ENCODE results near the gene JOSD1.
A peak's percentile ranks its signal among the peaks of the same experiment; 100 is the strongest.

Gene JOSD1

DNA sequence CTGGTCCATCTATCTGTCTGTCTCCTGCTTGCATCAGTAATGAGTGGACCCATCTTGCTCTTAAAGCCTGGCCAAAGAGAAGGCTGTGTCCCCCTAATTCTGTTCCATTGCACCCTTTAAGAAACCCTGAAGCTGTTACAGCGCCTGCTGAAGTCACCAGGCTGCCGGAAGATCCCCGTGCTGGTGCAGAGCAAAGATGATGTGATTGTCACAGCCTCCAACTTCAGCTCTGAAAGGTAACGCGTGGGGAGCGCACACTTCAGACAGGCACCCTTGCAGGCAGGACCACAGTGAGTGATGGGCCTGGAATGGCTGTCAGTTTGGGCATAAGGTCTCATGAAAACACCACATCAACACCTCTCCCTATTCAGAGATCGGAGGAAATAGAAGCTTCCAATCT, 23.4 kb upstream of the JOSD1 start:
- no peak overlapping the region for H3K27ac ChIP-seq
- TF ChIP-seq, protein P1, sequence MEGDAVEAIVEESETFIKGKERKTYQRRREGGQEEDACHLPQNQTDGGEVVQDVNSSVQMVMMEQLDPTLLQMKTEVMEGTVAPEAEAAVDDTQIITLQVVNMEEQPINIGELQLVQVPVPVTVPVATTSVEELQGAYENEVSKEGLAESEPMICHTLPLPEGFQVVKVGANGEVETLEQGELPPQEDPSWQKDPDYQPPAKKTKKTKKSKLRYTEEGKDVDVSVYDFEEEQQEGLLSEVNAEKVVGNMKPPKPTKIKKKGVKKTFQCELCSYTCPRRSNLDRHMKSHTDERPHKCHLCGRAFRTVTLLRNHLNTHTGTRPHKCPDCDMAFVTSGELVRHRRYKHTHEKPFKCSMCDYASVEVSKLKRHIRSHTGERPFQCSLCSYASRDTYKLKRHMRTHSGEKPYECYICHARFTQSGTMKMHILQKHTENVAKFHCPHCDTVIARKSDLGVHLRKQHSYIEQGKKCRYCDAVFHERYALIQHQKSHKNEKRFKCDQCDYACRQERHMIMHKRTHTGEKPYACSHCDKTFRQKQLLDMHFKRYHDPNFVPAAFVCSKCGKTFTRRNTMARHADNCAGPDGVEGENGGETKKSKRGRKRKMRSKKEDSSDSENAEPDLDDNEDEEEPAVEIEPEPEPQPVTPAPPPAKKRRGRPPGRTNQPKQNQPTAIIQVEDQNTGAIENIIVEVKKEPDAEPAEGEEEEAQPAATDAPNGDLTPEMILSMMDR (conservative IDR thresholded peaks at IDR 0.05; ENCODE audit: low read depth), result no peak
- POLR2A ChIA-PET (ENCODE audit: low non-redundant PET), result no interaction called here
- CTCF ChIA-PET, result no interaction called here
- no peak for DNase-seq (ENCODE audit: low spot score)

DNA sequence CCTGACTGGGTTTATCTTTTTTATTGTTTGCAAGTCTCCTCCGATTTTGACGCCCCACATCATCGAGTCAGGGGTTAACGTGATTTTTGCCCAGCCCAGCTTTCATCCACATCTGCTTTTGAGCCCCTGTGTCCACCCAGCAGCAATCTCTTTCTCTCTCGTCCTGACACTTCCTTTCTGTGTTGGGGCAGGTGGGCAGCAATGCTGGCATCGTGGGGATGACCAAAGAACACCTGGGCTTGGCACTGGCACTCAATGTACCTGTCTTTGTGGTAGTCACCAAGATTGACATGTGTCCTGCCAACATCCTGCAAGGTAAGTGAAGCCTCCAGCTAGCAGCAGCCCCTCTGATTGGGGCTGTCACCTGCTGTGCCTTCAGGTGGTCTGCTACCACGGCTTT, 20.8 kb upstream of the JOSD1 start:
- POLR2A ChIA-PET (ENCODE audit: low non-redundant PET), result no interaction called here
- DNase-seq (ENCODE audit: low spot score), result no peak
- H3K27ac ChIP-seq, result no peak overlapping the region
- TF ChIP-seq, protein P1 (conservative IDR thresholded peaks at IDR 0.05; ENCODE audit: low read depth), result no peak
- CTCF ChIA-PET, result no interaction called here

DNA sequence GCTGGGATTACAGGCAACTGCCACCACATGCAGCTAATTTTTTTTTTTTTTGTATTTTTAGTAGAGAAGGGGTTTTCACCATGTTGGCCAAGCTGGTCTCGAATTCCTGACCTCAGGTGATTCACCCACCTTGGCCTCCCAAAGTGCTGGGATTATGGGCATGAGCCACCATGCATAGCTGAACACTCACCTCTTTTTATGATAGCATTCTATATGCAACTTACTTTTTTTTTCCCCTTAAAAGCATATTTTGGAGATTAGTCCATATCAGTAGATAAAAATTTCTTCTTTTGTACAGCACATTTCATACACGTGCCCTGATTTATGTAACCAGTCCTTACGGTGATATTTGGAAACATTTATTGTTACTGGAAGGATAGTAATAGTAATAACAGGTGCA, 19.6 kb upstream of the JOSD1 start:
- H3K27ac ChIP-seq, result 0 out of 2 replicates have a peak overlapping the region, but pooled peaks have one; percentile 11
- TF ChIP-seq, protein P1 (conservative IDR thresholded peaks at IDR 0.05; ENCODE audit: low read depth), result no peak
- ChIA-PET POLR2A (ENCODE audit: low non-redundant PET) (no interaction called here), CTCF (interaction anchor here (1.0 kb wide), 1 partner anchor 46 kb away, joined by 3 read pairs; no protein-coding TSS in a partner anchor)
- DNase-seq (ENCODE audit: low spot score), result no peak

DNA sequence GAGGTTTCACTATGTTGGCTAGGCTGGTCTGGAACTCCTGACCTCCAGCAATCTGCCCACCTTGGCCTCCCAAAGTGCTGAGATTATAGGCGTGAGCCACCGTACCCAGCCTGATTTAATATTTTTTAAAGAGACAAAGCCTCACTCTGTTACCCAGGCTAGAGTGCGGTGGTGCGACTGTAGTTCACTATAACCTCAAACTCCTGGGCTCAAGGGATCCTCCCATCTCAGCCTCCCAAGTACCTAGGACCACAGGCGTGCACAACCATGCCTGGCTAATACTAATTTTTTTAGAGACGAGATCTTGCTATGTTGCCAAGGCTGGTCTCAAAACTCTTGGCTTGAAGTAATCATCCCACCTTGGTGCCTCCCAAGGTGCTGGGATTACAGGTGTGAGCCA, 18.5 kb upstream of the JOSD1 start:
- ChIA-PET CTCF (no interaction called here), POLR2A (ENCODE audit: low non-redundant PET) (interaction anchor here (0.6 kb wide), 1 partner anchor 204 kb away, joined by 6 read pairs; no protein-coding TSS in a partner anchor)
- DNase-seq (ENCODE audit: low spot score), result no peak
- H3K27ac ChIP-seq, result peak overlapping the region; percentile 76
- TF ChIP-seq, protein P1 (conservative IDR thresholded peaks at IDR 0.05; ENCODE audit: low read depth), result no peak

DNA sequence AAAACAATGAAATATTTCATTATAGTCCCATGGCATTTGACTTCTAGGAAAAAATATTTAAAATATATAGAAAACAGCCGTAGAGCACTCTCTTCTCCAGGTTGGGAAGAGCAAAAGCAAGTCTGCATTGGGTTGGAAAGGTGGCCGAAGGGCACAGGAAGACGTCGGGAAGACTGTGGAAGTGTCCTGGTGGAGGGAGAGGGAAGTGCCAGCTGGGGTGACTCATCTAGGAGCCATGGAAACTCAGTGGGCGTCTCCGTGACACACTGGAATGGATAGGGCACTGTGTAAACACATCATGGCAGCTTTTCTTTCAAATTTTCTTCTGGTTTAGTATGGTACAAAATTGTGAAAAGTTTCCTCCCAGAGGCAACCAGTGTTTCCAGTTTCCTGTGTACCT, 17.7 kb upstream of the JOSD1 start:
- CTCF ChIA-PET, result interaction anchor here (0.6 to 0.8 kb wide), 4 partner anchors 23 to 811 kb away, joined by 3 read pairs; partner anchors contain the start of gene BAIAP2L2

DNA sequence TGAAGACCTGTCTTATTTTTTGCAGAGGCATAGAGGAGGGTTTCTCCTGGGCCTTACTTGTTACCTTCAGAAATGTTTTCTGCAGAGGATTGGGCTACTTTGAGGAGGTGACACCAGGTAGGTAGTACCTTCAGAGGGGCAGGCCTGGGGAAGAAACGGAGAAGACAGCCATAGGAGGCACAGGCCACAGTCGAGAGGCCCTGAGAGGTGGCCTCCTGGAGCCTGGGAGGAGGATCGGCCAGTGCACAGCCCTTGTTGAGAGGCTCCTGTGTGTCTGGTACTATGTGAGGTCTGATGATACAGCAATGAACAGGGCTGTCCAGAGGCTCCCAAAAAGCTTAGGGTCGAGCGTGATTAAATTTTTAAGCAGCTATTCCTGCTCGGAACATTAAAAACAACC, 16.5 kb upstream of the JOSD1 start:
- DNase-seq (ENCODE audit: low spot score), result no peak
- TF ChIP-seq, protein P1 (conservative IDR thresholded peaks at IDR 0.05; ENCODE audit: low read depth), result no peak
- ChIA-PET CTCF (interaction anchor here (1.1 kb wide), 1 partner anchor 10 kb away, joined by 5 read pairs; no protein-coding TSS in a partner anchor), POLR2A (ENCODE audit: low non-redundant PET) (no interaction called here)
- H3K27ac ChIP-seq, result peak overlapping the region; percentile 76

More for the DNA sequence above, 17.7 kb upstream of the JOSD1 start:
- DNase-seq (ENCODE audit: low spot score), result peak; percentile 87
- POLR2A ChIA-PET (ENCODE audit: low non-redundant PET), result no interaction called here
- TF ChIP-seq, protein P1 (conservative IDR thresholded peaks at IDR 0.05; ENCODE audit: low read depth), result peak; percentile 56
- peak overlapping the region; percentile 76 for H3K27ac ChIP-seq
